Measurements from ENCODE around the gene DDX4. TPM values are rescaled to one million over a fixed set of nuclear protein-coding genes. Genes with fewer than 3 reads are reported as not detected.
A peak's percentile ranks its signal among the peaks of the same experiment; 100 is the strongest.
"Not testable (repeated sequence)": the region's sequence is repeated elsewhere in the genome, so short reads cannot be mapped to it uniquely, and the experiment has no call there.

The DDX4 gene
- total and polyA plus RNA-seq, 5 donors from 2014 or later: not detected

GRCh38 chr5:55758714-55759113 lies 20.9 kb downstream of the DDX4 start:
- no peak overlapping the region for H3K4me3 Mint-ChIP-seq
- peaks cover 3 to 10% (median 6%) of the 10 kb centered on the region in 4 donors for H3K4me1 Mint-ChIP-seq
- H3K9me3 ChIP-seq (ENCODE audit: control insufficient read depth in 2 of 2, low read length in 2 of 2): peaks cover 0 to 4% of the 10 kb centered on the region in 2 experiments
- H3K36me3 Mint-ChIP-seq: no peaks in the 10 kb centered on the region
- H3K27ac ChIP-seq (ENCODE audit: insufficient read depth, low read length, poor library complexity, severe bottlenecking): no peak overlapping the region
- H3K9me3 Mint-ChIP-seq: peaks cover 0 to 5% (median 0%) of the 10 kb centered on the region in 7 donors
- peaks cover 4% of the 10 kb centered on the region for H3K4me1 ChIP-seq (ENCODE audit: control insufficient read depth, insufficient read depth, low read length, poor library complexity, severe bottlenecking)
- no peaks in the 10 kb centered on the region for H3K36me3 ChIP-seq (ENCODE audit: control insufficient read depth, insufficient read depth, low read length)
- ATAC-seq (ENCODE audit: low read depth in 2 of 2): no peak
- no peak overlapping the region for H3K4me3 ChIP-seq (ENCODE audit: low read depth, low read length)
- no peak overlapping the region for H3K27ac Mint-ChIP-seq
- peaks cover 61% of the 10 kb centered on the region for H3K27me3 Mint-ChIP-seq
- H3K27me3 ChIP-seq (ENCODE audit: control insufficient read depth, insufficient read depth, low read length): peaks cover 33% of the 10 kb centered on the region
- DNase-seq: no peak

GRCh38 chr5:55761721-55762120 lies 23.9 kb downstream of the DDX4 start:
- H3K36me3 ChIP-seq (ENCODE audit: control insufficient read depth, insufficient read depth, low read length); ATAC-seq (ENCODE audit: low read depth in 2 of 2); H3K27ac ChIP-seq (ENCODE audit: insufficient read depth, low read length, poor library complexity, severe bottlenecking); H3K9me3 Mint-ChIP-seq; H3K36me3 Mint-ChIP-seq; H3K4me3 ChIP-seq (ENCODE audit: low read depth, low read length); DNase-seq; H3K4me3 Mint-ChIP-seq; H3K27ac Mint-ChIP-seq; H3K9me3 ChIP-seq (ENCODE audit: control insufficient read depth in 2 of 2, low read length in 2 of 2): not testable (repeated sequence)
- Mint-ChIP-seq H3K27me3 (peaks cover 65% of the 10 kb centered on the region), H3K4me1 (peaks cover 14 to 18% (median 15%) of the 10 kb centered on the region in 4 donors)
- H3K4me1 ChIP-seq (ENCODE audit: control insufficient read depth, insufficient read depth, low read length, poor library complexity, severe bottlenecking): peaks cover 10% of the 10 kb centered on the region
- peaks cover 26% of the 10 kb centered on the region for H3K27me3 ChIP-seq (ENCODE audit: control insufficient read depth, insufficient read depth, low read length)

- H3K36me3 Mint-ChIP-seq: no peaks in the 10 kb centered on the region
- H3K9me3 ChIP-seq (ENCODE audit: control insufficient read depth in 2 of 2, low read length in 2 of 2): no peaks in the 10 kb centered on the region
- H3K4me3 Mint-ChIP-seq: peak overlapping the region in 3 of 4 donors; percentile 8 to 55 (median 27)
- peak in 2 of 3 donors; percentile 40 to 79 for DNase-seq
- H3K4me3 ChIP-seq (ENCODE audit: low read depth, low read length): peak overlapping the region; percentile 48
- H3K27ac ChIP-seq (ENCODE audit: insufficient read depth, low read length, poor library complexity, severe bottlenecking): no peak overlapping the region
- H3K27me3 ChIP-seq (ENCODE audit: control insufficient read depth, insufficient read depth, low read length): peaks cover 24% of the 10 kb centered on the region
- peak overlapping the region in 1 of 3 donors; percentile 39 for H3K27ac Mint-ChIP-seq
- peaks cover 14 to 18% (median 15%) of the 10 kb centered on the region in 4 donors for H3K4me1 Mint-ChIP-seq
- peak; percentile 72 to 82 for ATAC-seq (ENCODE audit: low read depth in 2 of 2)
- H3K9me3 Mint-ChIP-seq: peaks cover 0 to 3% (median 0%) of the 10 kb centered on the region in 7 donors
- peaks cover 10% of the 10 kb centered on the region for H3K4me1 ChIP-seq (ENCODE audit: control insufficient read depth, insufficient read depth, low read length, poor library complexity, severe bottlenecking)
- no peaks in the 10 kb centered on the region for H3K36me3 ChIP-seq (ENCODE audit: control insufficient read depth, insufficient read depth, low read length)
- peaks cover 44% of the 10 kb centered on the region for H3K27me3 Mint-ChIP-seq
These were observed 26.0 kb downstream of the DDX4 start for GRCh38 chr5:55763746-55764420.

DNA sequence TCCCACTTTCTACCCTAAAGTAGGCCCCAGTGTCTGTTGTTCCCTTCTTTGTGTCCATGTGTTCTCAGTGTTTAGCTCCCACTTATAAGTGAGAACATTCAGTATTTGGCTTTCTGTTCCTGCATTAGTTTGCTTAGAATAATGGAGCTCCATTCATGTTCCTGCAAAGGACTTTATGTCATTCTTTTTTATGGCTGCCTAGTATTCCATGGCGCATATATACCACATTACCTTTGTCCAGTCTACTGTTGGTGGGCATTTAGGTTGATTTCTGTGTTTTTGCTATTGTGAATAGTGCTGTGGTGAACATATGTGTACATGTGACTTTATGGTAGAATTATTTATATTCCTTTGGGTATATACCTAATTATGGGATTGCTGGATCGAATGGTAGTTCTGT lies 30.4 kb downstream of the DDX4 start:
- peaks cover 22% of the 10 kb centered on the region for H3K27me3 Mint-ChIP-seq
- H3K36me3 Mint-ChIP-seq: no peaks in the 10 kb centered on the region
- no peaks in the 10 kb centered on the region for H3K9me3 Mint-ChIP-seq
- no peaks in the 10 kb centered on the region for H3K9me3 ChIP-seq (ENCODE audit: control insufficient read depth in 2 of 2, low read length in 2 of 2)
- no peak for ATAC-seq (ENCODE audit: low read depth in 2 of 2)
- H3K4me3 Mint-ChIP-seq: no peak overlapping the region
- no peaks in the 10 kb centered on the region for H3K36me3 ChIP-seq (ENCODE audit: control insufficient read depth, insufficient read depth, low read length)
- H3K4me3 ChIP-seq (ENCODE audit: low read depth, low read length): no peak overlapping the region
- no peak for DNase-seq
- H3K4me1 Mint-ChIP-seq: peaks cover 10 to 15% (median 14%) of the 10 kb centered on the region in 4 donors
- H3K27ac ChIP-seq (ENCODE audit: insufficient read depth, low read length, poor library complexity, severe bottlenecking): no peak overlapping the region
- peaks cover 10% of the 10 kb centered on the region for H3K4me1 ChIP-seq (ENCODE audit: control insufficient read depth, insufficient read depth, low read length, poor library complexity, severe bottlenecking)
- no peak overlapping the region for H3K27ac Mint-ChIP-seq
- H3K27me3 ChIP-seq (ENCODE audit: control insufficient read depth, insufficient read depth, low read length): no peaks in the 10 kb centered on the region

- no peaks in the 10 kb centered on the region for H3K36me3 Mint-ChIP-seq
- no peaks in the 10 kb centered on the region for H3K4me1 Mint-ChIP-seq
- no peak for ATAC-seq (ENCODE audit: low read depth in 2 of 2)
- Histone ChIP-seq H3K27ac (ENCODE audit: insufficient read depth, low read length, poor library complexity, severe bottlenecking) (no peak overlapping the region), H3K27me3 (ENCODE audit: control insufficient read depth, insufficient read depth, low read length) (no peaks in the 10 kb centered on the region), H3K4me1 (ENCODE audit: control insufficient read depth, insufficient read depth, low read length, poor library complexity, severe bottlenecking) (no peaks in the 10 kb centered on the region), H3K9me3 (ENCODE audit: control insufficient read depth in 2 of 2, low read length in 2 of 2) (no peaks in the 10 kb centered on the region), H3K4me3 (ENCODE audit: low read depth, low read length) (no peak overlapping the region), H3K36me3 (ENCODE audit: control insufficient read depth, insufficient read depth, low read length) (no peaks in the 10 kb centered on the region)
- H3K4me3 Mint-ChIP-seq: no peak overlapping the region
- H3K9me3 Mint-ChIP-seq: no peaks in the 10 kb centered on the region
- peaks cover 27% of the 10 kb centered on the region for H3K27me3 Mint-ChIP-seq
- H3K27ac Mint-ChIP-seq: no peak overlapping the region
- DNase-seq: no peak
These were observed 33.4 kb downstream of the DDX4 start for GRCh38 chr5:55771175-55771655.

GRCh38 chr5:55773057-55773456 lies 35.2 kb downstream of the DDX4 start:
- Histone ChIP-seq H3K4me1 (ENCODE audit: control insufficient read depth, insufficient read depth, low read length, poor library complexity, severe bottlenecking) (no peaks in the 10 kb centered on the region), H3K27me3 (ENCODE audit: control insufficient read depth, insufficient read depth, low read length) (peaks cover 7% of the 10 kb centered on the region), H3K36me3 (ENCODE audit: control insufficient read depth, insufficient read depth, low read length) (no peaks in the 10 kb centered on the region), H3K9me3 (ENCODE audit: control insufficient read depth in 2 of 2, low read length in 2 of 2) (no peaks in the 10 kb centered on the region), H3K4me3 (ENCODE audit: low read depth, low read length) (no peak overlapping the region), H3K27ac (ENCODE audit: insufficient read depth, low read length, poor library complexity, severe bottlenecking) (no peak overlapping the region)
- H3K4me1 Mint-ChIP-seq: no peaks in the 10 kb centered on the region
- H3K36me3 Mint-ChIP-seq: no peaks in the 10 kb centered on the region
- H3K27ac Mint-ChIP-seq: no peak overlapping the region
- H3K9me3 Mint-ChIP-seq: no peaks in the 10 kb centered on the region
- ATAC-seq (ENCODE audit: low read depth in 2 of 2) (no peak), DNase-seq (no peak)
- no peak overlapping the region for H3K4me3 Mint-ChIP-seq
- H3K27me3 Mint-ChIP-seq: peaks cover 43% of the 10 kb centered on the region

DNA sequence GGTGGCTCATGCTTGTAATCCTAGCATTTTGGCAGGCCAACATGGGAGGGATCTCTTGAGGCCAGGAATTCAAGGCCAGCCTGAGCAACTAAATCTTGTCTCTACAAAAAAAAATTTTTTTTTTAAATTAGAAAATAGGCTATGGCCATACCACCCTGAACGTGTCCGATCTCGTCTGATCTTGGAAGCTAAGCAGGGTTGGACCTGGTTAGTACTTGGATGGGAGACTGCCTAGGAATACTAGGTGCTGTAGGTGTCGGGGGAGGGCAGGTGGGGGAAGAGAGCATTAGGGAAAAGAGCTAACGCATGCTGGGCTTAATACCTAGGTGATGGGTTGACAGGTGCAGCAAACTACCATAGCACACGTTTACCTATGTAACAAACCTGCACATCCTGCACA lies 39.5 kb downstream of the DDX4 start:
- Histone ChIP-seq H3K36me3 (ENCODE audit: control insufficient read depth, insufficient read depth, low read length) (no peaks in the 10 kb centered on the region), H3K4me3 (ENCODE audit: low read depth, low read length) (no peak overlapping the region), H3K9me3 (ENCODE audit: control insufficient read depth in 2 of 2, low read length in 2 of 2) (no peaks in the 10 kb centered on the region), H3K4me1 (ENCODE audit: control insufficient read depth, insufficient read depth, low read length, poor library complexity, severe bottlenecking) (no peaks in the 10 kb centered on the region), H3K27ac (ENCODE audit: insufficient read depth, low read length, poor library complexity, severe bottlenecking) (no peak overlapping the region), H3K27me3 (ENCODE audit: control insufficient read depth, insufficient read depth, low read length) (peaks cover 16% of the 10 kb centered on the region)
- H3K36me3 Mint-ChIP-seq: no peaks in the 10 kb centered on the region
- no peak for ATAC-seq (ENCODE audit: low read depth in 2 of 2)
- H3K4me3 Mint-ChIP-seq: no peak overlapping the region
- no peaks in the 10 kb centered on the region for H3K4me1 Mint-ChIP-seq
- H3K27me3 Mint-ChIP-seq: peaks cover 52% of the 10 kb centered on the region
- DNase-seq: no peak
- H3K9me3 Mint-ChIP-seq: peaks cover 0 to 1% (median 0%) of the 10 kb centered on the region in 7 donors
- no peak overlapping the region for H3K27ac Mint-ChIP-seq

DNA sequence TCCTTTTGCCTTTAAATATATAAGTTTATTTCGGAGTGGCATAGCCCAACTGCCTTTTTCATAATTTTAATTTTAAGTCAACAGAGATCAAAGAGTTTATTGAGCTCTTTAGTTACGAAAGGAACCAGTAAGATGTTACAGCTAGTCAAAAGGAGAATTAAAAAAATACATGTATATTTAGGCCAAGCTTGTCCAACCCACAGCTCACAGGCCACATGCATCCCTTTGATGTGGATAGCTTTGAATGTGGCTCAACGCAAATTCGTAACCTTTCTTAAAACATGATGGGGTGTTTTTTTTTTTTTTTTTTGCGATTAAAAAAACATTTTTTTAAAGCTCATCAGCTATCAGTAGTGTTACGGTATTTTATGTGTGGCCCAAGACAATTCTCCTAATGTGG lies 63.1 kb downstream of the DDX4 start:
- DNase-seq: no peak
- Histone ChIP-seq H3K4me1 (ENCODE audit: control insufficient read depth, insufficient read depth, low read length, poor library complexity, severe bottlenecking) (no peaks in the 10 kb centered on the region), H3K4me3 (ENCODE audit: low read depth, low read length) (no peak overlapping the region), H3K36me3 (ENCODE audit: control insufficient read depth, insufficient read depth, low read length) (no peaks in the 10 kb centered on the region), H3K27me3 (ENCODE audit: control insufficient read depth, insufficient read depth, low read length) (no peaks in the 10 kb centered on the region), H3K9me3 (ENCODE audit: control insufficient read depth in 2 of 2, low read length in 2 of 2) (no peaks in the 10 kb centered on the region), H3K27ac (ENCODE audit: insufficient read depth, low read length, poor library complexity, severe bottlenecking) (no peak overlapping the region)
- H3K36me3 Mint-ChIP-seq: no peaks in the 10 kb centered on the region
- H3K9me3 Mint-ChIP-seq: peaks cover 0 to 1% (median 0%) of the 10 kb centered on the region in 7 donors
- H3K4me1 Mint-ChIP-seq: no peaks in the 10 kb centered on the region
- no peak for ATAC-seq (ENCODE audit: low read depth in 2 of 2)
- H3K4me3 Mint-ChIP-seq: no peak overlapping the region
- no peak overlapping the region for H3K27ac Mint-ChIP-seq
- H3K27me3 Mint-ChIP-seq: peaks cover 13% of the 10 kb centered on the region
